Loucy (cell line): ENCODE measurements around the gene MFAP2.

ENCODE experiments used
- H2AFZ ChIP-seq: fragments of 200-600 bp; sonication (generic); 2 replicates; pipeline ENCODE4 v1.6.0; 2016; ENCODE audit warnings: antibody characterized with exemption, mild to moderate bottlenecking, low read length, moderate library complexity
- H3F3A ChIP-seq: fragments of 200-600 bp; 2 replicates; pipeline ENCODE4 v1.6.0; 2016; ENCODE audit warnings: antibody characterized with exemption, low read depth, mild to moderate bottlenecking
- H3K27me3 ChIP-seq: fragments of 200-600 bp; sonication (generic); 2 replicates; pipeline ENCODE4 v1.6.1; 2014; ENCODE audit warnings: low read length, mild to moderate bottlenecking; ENCODE audit not compliant: insufficient read depth, poor library complexity, severe bottlenecking
- H3K36me3 ChIP-seq: fragments of 200-600 bp; sonication (generic); 2 replicates; pipeline ENCODE4 v1.6.1; 2016; ENCODE audit warnings: low read length; ENCODE audit not compliant: insufficient read depth
- H3K4me1 ChIP-seq: fragments of 200-600 bp; sonication (generic); 2 replicates; pipeline ENCODE4 v1.5.1; 2014; ENCODE audit warnings: low read length, mild to moderate bottlenecking; ENCODE audit not compliant: insufficient read depth, poor library complexity, severe bottlenecking
- H3K4me2 ChIP-seq: fragments of 200-600 bp; sonication (generic); 2 replicates; pipeline ENCODE4 v1.6.0; 2014; ENCODE audit warnings: antibody characterized with exemption, low read length, low read depth, mild to moderate bottlenecking; ENCODE audit not compliant: poor library complexity, severe bottlenecking
- H3K4me3 ChIP-seq: fragments of 200-600 bp; sonication (generic); 2 replicates; pipeline ENCODE4 v1.5.1; 2014; ENCODE audit warnings: low read length, mild to moderate bottlenecking, mixed read lengths; ENCODE audit not compliant: poor library complexity, severe bottlenecking
- H3K79me2 ChIP-seq: fragments of 200-600 bp; sonication (generic); 2 replicates; pipeline ENCODE4 v1.6.1; 2014; ENCODE audit warnings: low read length; ENCODE audit not compliant: insufficient read depth
- H3K9ac ChIP-seq: fragments of 200-600 bp; sonication (generic); 2 replicates; pipeline ENCODE4 v1.6.0; 2014; ENCODE audit warnings: mild to moderate bottlenecking, low read depth, low read length, moderate library complexity; ENCODE audit not compliant: poor library complexity, severe bottlenecking
- H3K9me2 ChIP-seq: fragments of 200-600 bp; sonication (generic); replicated peaks from 2 replicates; pipeline ENCODE4 v1.6.1; 2016; ENCODE audit warnings: low read depth, low read length, mixed read lengths
- H3K9me3 ChIP-seq: fragments of 200-600 bp; sonication (generic); 2 replicates; pipeline ENCODE4 v1.6.1; 2014; ENCODE audit warnings: mild to moderate bottlenecking, antibody characterized with exemption, low read length, low read depth; ENCODE audit not compliant: insufficient read depth
- H4K20me1 ChIP-seq: fragments of 200-600 bp; sonication (generic); 2 replicates; pipeline ENCODE4 v1.6.0; 2014; ENCODE audit warnings: antibody characterized with exemption, low read length, mild to moderate bottlenecking; ENCODE audit not compliant: insufficient read depth, poor library complexity, severe bottlenecking
- EZH2phosphoT487 ChIP-seq: fragments of 200-600 bp; IDR thresholded peaks from 2 replicates; pipeline ENCODE4 v1.6.1; 2018; ENCODE audit warnings: antibody characterized with exemption, mild to moderate bottlenecking, moderate library complexity, borderline replicate concordance
- TF ChIP-seq, protein P1 (sequence below): fragments of 200-600 bp; sonication (generic); conservative IDR thresholded peaks from 2 replicates; pipeline ENCODE4 v1.5.1; 2014; ENCODE audit warnings: mild to moderate bottlenecking, antibody characterized with exemption, low read length

MFAP2 gene

DNA sequence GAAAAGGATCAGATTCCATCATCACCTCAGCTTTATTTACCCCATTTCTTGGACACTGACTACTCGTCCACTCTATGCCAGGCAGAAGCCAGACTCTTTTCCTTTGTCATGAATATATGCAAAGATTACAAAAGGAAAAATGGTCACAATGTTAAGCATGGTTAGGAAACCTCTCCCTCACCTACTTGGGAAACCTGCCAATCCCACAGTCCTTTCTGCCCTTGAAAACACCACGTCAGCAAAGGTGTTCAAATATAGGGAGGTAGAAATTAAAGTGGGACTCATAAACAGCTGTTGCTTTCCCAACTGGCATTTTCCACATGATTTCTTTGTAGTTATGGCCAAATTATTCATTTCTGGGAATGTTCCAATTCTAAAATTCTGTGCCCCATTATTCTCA lies 47.5 kb upstream of the MFAP2 start:
- Histone ChIP-seq H3K79me2 (no peaks in the 10 kb centered on the region), H3K4me1 (no peaks in the 10 kb centered on the region), H4K20me1 (no peaks in the 10 kb centered on the region), H3K4me2 (no peak overlapping the region), H3K4me3 (no peak overlapping the region), H3K9me3 (no peaks in the 10 kb centered on the region), H3K9me2 (no peaks in the 10 kb centered on the region), H3K27me3 (no peaks in the 10 kb centered on the region), H3F3A (no peaks in the 10 kb centered on the region), H2AFZ (no peak overlapping the region), H3K36me3 (peaks cover 87% of the 10 kb centered on the region; the same call in 1 of the 2 replicates), H3K9ac (no peak overlapping the region)
- TF ChIP-seq, protein P1, sequence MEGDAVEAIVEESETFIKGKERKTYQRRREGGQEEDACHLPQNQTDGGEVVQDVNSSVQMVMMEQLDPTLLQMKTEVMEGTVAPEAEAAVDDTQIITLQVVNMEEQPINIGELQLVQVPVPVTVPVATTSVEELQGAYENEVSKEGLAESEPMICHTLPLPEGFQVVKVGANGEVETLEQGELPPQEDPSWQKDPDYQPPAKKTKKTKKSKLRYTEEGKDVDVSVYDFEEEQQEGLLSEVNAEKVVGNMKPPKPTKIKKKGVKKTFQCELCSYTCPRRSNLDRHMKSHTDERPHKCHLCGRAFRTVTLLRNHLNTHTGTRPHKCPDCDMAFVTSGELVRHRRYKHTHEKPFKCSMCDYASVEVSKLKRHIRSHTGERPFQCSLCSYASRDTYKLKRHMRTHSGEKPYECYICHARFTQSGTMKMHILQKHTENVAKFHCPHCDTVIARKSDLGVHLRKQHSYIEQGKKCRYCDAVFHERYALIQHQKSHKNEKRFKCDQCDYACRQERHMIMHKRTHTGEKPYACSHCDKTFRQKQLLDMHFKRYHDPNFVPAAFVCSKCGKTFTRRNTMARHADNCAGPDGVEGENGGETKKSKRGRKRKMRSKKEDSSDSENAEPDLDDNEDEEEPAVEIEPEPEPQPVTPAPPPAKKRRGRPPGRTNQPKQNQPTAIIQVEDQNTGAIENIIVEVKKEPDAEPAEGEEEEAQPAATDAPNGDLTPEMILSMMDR = no peak
- TF ChIP-seq EZH2phosphoT487 = no peak

DNA sequence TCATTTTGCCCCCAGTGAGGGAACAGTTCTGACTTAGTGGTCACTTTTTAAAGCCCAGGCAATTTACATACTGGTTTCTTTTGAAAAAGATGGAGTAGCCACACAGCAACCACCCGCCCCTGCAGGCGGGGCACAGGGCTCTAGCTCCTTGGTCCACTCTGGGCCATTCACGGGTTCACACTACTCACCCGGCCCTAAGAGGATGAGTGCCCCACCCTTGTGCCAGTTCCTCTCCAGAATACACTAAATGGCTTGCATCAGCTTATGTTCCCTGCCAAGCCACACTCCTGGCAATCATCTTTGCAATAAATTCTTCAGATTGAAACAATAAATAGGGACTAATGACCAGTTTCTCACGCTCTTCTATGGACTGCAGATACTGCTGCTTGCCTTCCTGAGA lies 47.0 kb upstream of the MFAP2 start:
- Histone ChIP-seq H3K9me2 (no peaks in the 10 kb centered on the region), H2AFZ (no peak overlapping the region), H3K4me1 (no peaks in the 10 kb centered on the region), H3F3A (no peaks in the 10 kb centered on the region), H3K4me3 (no peak overlapping the region), H4K20me1 (no peaks in the 10 kb centered on the region), H3K9ac (no peak overlapping the region), H3K79me2 (no peaks in the 10 kb centered on the region), H3K4me2 (no peak overlapping the region), H3K9me3 (no peaks in the 10 kb centered on the region), H3K36me3 (peaks cover 87% of the 10 kb centered on the region; the same call in 1 of the 2 replicates), H3K27me3 (no peaks in the 10 kb centered on the region)
- TF ChIP-seq, protein P1 = no peak

DNA sequence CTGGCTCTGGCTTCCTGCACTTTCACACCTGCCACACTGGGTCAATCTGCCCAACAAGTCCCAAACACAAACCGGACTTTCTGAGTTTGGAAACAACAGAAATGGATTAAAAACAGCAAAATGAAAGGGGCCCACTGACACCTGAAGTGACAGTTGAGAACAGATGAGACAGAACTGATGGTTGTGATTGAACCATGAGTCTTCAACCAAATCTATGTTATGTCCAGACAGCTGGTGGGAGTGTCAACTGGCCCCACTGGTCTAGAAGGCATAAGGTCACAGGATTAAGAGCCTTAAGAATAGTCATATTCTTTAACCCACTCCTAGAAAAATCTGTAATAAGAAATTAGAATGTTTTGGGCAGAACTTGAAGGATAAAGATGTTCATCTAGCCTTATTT lies 44.3 kb upstream of the MFAP2 start:
- no peaks in the 10 kb centered on the region for H3K79me2 ChIP-seq
- H3K4me1 ChIP-seq = no peaks in the 10 kb centered on the region
- H3K9me3 ChIP-seq = no peaks in the 10 kb centered on the region
- H3K9me2 ChIP-seq = no peaks in the 10 kb centered on the region
- no peak overlapping the region for H3K9ac ChIP-seq
- H3K27me3 ChIP-seq = no peaks in the 10 kb centered on the region
- no peaks in the 10 kb centered on the region for H3F3A ChIP-seq
- no peak overlapping the region for H3K4me2 ChIP-seq
- H2AFZ ChIP-seq = no peak overlapping the region
- no peaks in the 10 kb centered on the region for H4K20me1 ChIP-seq
- H3K36me3 ChIP-seq = peaks cover 93% of the 10 kb centered on the region; the same call in 1 of the 2 replicates
- TF ChIP-seq EZH2phosphoT487 = no peak
- TF ChIP-seq, protein P1 = no peak
- H3K4me3 ChIP-seq = no peak overlapping the region
